B cell (primary cell): ENCODE data around the gene MBNL2. TPM values are rescaled to one million over a fixed set of nuclear protein-coding genes. Genes with fewer than 3 reads are reported as not detected.

Experiments
- ATAC-seq: fragments of 200-7000 bp; cut with Tn5 transposase; one replicate; pipeline ENCODE4 v1.10.0; 2021; ENCODE audit warnings: low read depth, mild to moderate bottlenecking, moderate number of reproducible peaks, moderate library complexity
- CTCF ChIA-PET: fragments of 350-600 bp; sonication (Branson Sonifier 250); formaldehyde crosslinking; loops from one replicate; lab custom pipeline; 2021; ENCODE audit warnings: antibody characterized with exemption, inconsistent platforms; lab: Charles Lee
- POLR2A ChIA-PET: fragments of 350-600 bp; sonication (Branson Sonifier 250); formaldehyde crosslinking; loops from one replicate; lab custom pipeline; 2021; ENCODE audit warnings: antibody characterized with exemption; lab: Charles Lee
- DNase-seq: peaks from one replicate; pipeline ENCODE4 v3.0.0; 2013
- H2AFZ ChIP-seq: 2 replicates; pipeline ENCODE4 v1.6.1; 2012; ENCODE audit warnings: mild to moderate bottlenecking, low read depth, low read length; ENCODE audit not compliant: insufficient read depth, poor library complexity, severe bottlenecking
- H3K27ac ChIP-seq, 2 donors: 1 replicate in 1 of 2; 2 replicates in 1 of 2; pipeline ENCODE4 v1.5.1; 2012 to 2013; ENCODE audit warnings: low read length in 2 of 2, mild to moderate bottlenecking in 2 of 2, moderate library complexity in 1 of 2
- H3K27me3 ChIP-seq, 4 experiments: fragments of 200-600 bp in 1 of 4; sonication (generic) in 1 of 4; replicated peaks in 1 of 4; 1 replicate in 2 of 4; 2 replicates in 2 of 4; pipeline versions ENCODE4 v1.6.1 to v1.7.0; 2013 to 2016; ENCODE audit warnings: low read length in 3 of 4, mild to moderate bottlenecking in 2 of 4, mixed read lengths in 1 of 4, moderate library complexity in 1 of 4; ENCODE audit not compliant: insufficient read depth in 4 of 4, control insufficient read depth in 3 of 4; ENCODE audit errors: control extremely low read depth in 1 of 4
- H3K36me3 ChIP-seq, 2 experiments: replicated peaks in 1 of 2; 1 replicate in 1 of 2; 2 replicates in 1 of 2; pipeline versions ENCODE4 v1.6.1 to v1.7.1; 2013; ENCODE audit warnings: low read length in 1 of 2; ENCODE audit not compliant: insufficient read depth in 2 of 2, control insufficient read depth in 1 of 2; ENCODE audit errors: control extremely low read depth in 1 of 2, extremely low read depth in 1 of 2
- H3K4me1 ChIP-seq, 2 donors: fragments of 200-600 bp in 1 of 2; sonication (generic) in 1 of 2; 1 replicate in 1 of 2; 2 replicates in 1 of 2; pipeline versions ENCODE4 v1.5.1 to v1.6.1; 2013 to 2017; ENCODE audit warnings: low read length in 2 of 2; ENCODE audit not compliant: control insufficient read depth in 2 of 2, insufficient read depth in 2 of 2
- H3K4me2 ChIP-seq: replicated peaks from 2 replicates; pipeline ENCODE3; 2012; ENCODE audit warnings: mild to moderate bottlenecking, low read depth, low read length; ENCODE audit not compliant: poor library complexity, severe bottlenecking
- H3K4me3 ChIP-seq, 5 experiments: fragments of 200-600 bp in 1 of 5; sonication (generic) in 1 of 5; 1 replicate in 3 of 5; 2 replicates in 2 of 5; pipeline versions ENCODE4 v1.5.1 to v1.7.0; 2011 to 2016; ENCODE audit warnings: low read length in 4 of 5, mild to moderate bottlenecking in 4 of 5, low read depth in 2 of 5, control low read depth in 1 of 5, moderate library complexity in 1 of 5; ENCODE audit not compliant: insufficient read depth in 1 of 5; ENCODE audit errors: control extremely low read depth in 1 of 5, extremely low read depth in 1 of 5
- H3K79me2 ChIP-seq: fragments of 200-600 bp; sonication (generic); one replicate; pipeline ENCODE4 v1.6.0; 2016; ENCODE audit warnings: low read length; ENCODE audit not compliant: control insufficient read depth, insufficient read depth
- H3K9ac ChIP-seq: fragments of 200-600 bp; sonication (generic); 2 replicates; pipeline ENCODE4 v1.6.1; 2017; ENCODE audit warnings: mild to moderate bottlenecking, low read length, moderate library complexity
- H3K9me3 ChIP-seq, 3 donors: one replicate each; pipeline versions ENCODE4 v1.6.1 to v1.7.1; 2013; ENCODE audit warnings: low read length in 2 of 3; ENCODE audit not compliant: control insufficient read depth in 2 of 3, insufficient read depth in 1 of 3; ENCODE audit errors: control extremely low read depth in 1 of 3
- H4K20me1 ChIP-seq: 2 replicates; pipeline ENCODE4 v1.6.0; 2012; ENCODE audit warnings: mild to moderate bottlenecking, low read length; ENCODE audit not compliant: insufficient read depth, control insufficient read depth, poor library complexity, severe bottlenecking
- H3K27ac Mint-ChIP-seq: one replicate; pipeline ENCODE4 v1.8.0; 2021; ENCODE audit warnings: mixed read lengths
- H3K27me3 Mint-ChIP-seq: one replicate; pipeline ENCODE4 v1.8.0; 2021; ENCODE audit warnings: mixed read lengths
- H3K4me1 Mint-ChIP-seq: one replicate; pipeline ENCODE4 v1.8.0; 2021; ENCODE audit warnings: mixed read lengths
- H3K4me3 Mint-ChIP-seq: one replicate; pipeline ENCODE4 v1.8.0; 2021; ENCODE audit warnings: mixed read lengths
- H3K9me3 Mint-ChIP-seq: one replicate; pipeline ENCODE4 v1.8.0; 2022; ENCODE audit warnings: mixed read lengths; ENCODE audit not compliant: insufficient read depth
- CTCF ChIP-seq: fragments of 200-600 bp; IDR thresholded peaks from one replicate; pipeline ENCODE4 v1.8.0; 2022; ENCODE audit warnings: antibody characterized with exemption, mild to moderate bottlenecking
- EZH2 ChIP-seq: IDR thresholded peaks from 2 replicates; pipeline ENCODE4 v1.6.1; 2012; ENCODE audit warnings: borderline replicate concordance, low read depth, mild to moderate bottlenecking, moderate library complexity, low read length; ENCODE audit not compliant: insufficient read depth, poor library complexity, severe bottlenecking
- WGBS: methylation state at CpG from one replicate; pipeline ENCODE4 v1.1.5; 2013; ENCODE audit warnings: missing lambda C conversion rate; ENCODE audit not compliant: insufficient coverage; 5-methylcytosine and 5-hydroxymethylcytosine counted together
- intact Hi-C: fragments of 100-400 bp; cut with micrococcal nuclease; formaldehyde crosslinking; loops from one replicate; pipeline ENCODE4 v1.10.0; 2022
- polyA plus RNA-seq: library from polyadenylated mRNA; depleted of rRNA; stranded (reverse); fragments of >200 nt; gene quantifications from 2 replicates; pipeline ENCODE4 v1.2.3, GENCODE V29; 2012
- total RNA-seq, 2 donors: library from RNA; stranded (reverse); fragments of 120-200 nt in 1 of 2; gene quantifications; 1 replicate in 1 of 2; 2 replicates in 1 of 2; pipeline versions ENCODE4 v1.2.3 to v1.2.4, GENCODE V29; 2013 to 2022

Gene MBNL2
- total and polyA plus RNA-seq, 2 donors (not counting 1 experiment from before 2014, with no cell fraction given) = 6.9 to 50.1 TPM

DNA sequence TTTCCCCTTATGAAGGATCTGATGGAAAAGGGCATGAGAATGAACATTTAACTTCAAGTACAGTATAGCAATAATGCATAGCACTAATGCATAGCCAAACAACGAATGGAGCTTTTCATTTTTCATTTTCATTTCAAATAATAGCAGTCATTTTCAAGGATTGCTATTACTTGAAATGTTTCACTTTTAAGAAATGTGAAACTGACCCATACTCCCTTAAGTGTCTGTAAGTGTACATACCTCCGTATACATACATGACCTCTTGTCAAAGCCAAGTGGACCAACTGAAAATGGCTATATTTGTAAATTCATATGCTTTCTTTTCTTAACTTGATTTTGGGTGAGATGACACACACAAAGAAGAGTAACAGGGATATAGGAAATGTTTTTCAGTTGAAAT lies 215.6 kb downstream of the MBNL2 start:
- H3K79me2 ChIP-seq = peaks cover 26% of the 10 kb centered on the region
- ATAC-seq = no peak

More for the DNA sequence above, 215.6 kb downstream of the MBNL2 start:
- H3K36me3 ChIP-seq = no peaks in the 10 kb centered on the region
- H3K27ac ChIP-seq = no peak overlapping the region
- H2AFZ ChIP-seq = no peak overlapping the region
- Mint-ChIP-seq H3K27me3 (no peaks in the 10 kb centered on the region), H3K27ac (no peak overlapping the region), H3K4me3 (no peak overlapping the region), H3K4me1 (peaks cover 26% of the 10 kb centered on the region), H3K9me3 (no peaks in the 10 kb centered on the region)
- no peak for DNase-seq
- no CpG with 5 or more reads among the region's 2 CpGs for WGBS
- no peaks in the 10 kb centered on the region for H3K27me3 ChIP-seq
- TF ChIP-seq CTCF (no peak), EZH2 (no peak)
- intact Hi-C loops = loop anchor here (10.0 kb wide), 1 partner anchor 1067 kb away; no protein-coding TSS in a partner anchor
- H3K4me1 ChIP-seq = peaks cover 5% of the 10 kb centered on the region in 2 donors
- no peak overlapping the region for H3K4me2 ChIP-seq
- no peak overlapping the region for H3K4me3 ChIP-seq
- POLR2A ChIA-PET = interaction anchor here (0.7 kb wide), 1 partner anchor 10 kb away, joined by 3 read pairs; no protein-coding TSS in a partner anchor
- H3K9ac ChIP-seq = no peak overlapping the region
- no peaks in the 10 kb centered on the region for H4K20me1 ChIP-seq
- CTCF ChIA-PET = no interaction called here
- H3K9me3 ChIP-seq = no peaks in the 10 kb centered on the region
